ENCODE results near the gene APOA1.
"Not testable (repeated sequence)": the region's sequence is repeated elsewhere in the genome, so short reads cannot be mapped to it uniquely, and the experiment has no call there.

The APOA1 gene

GRCh38 chr11:116835791-116836631 is 1.4 kb downstream of the APOA1 start:
- no peaks in the 10 kb centered on the region for H3K27me3 ChIP-seq (ENCODE audit: insufficient read depth, low read length)
- H2AFZ ChIP-seq (ENCODE audit: low read depth, low read length): no peak overlapping the region
- peaks cover 9% of the 10 kb centered on the region for H3K4me1 ChIP-seq (ENCODE audit: insufficient read depth, low read length)
- H3K9me3 ChIP-seq (ENCODE audit: low read length): no peaks in the 10 kb centered on the region
- no peaks in the 10 kb centered on the region for H3K36me3 ChIP-seq (ENCODE audit: insufficient read depth, low read length)
- H3K4me3 ChIP-seq (ENCODE audit: low read length): no peak overlapping the region

- Histone ChIP-seq H3K4me1 (ENCODE audit: insufficient read depth, low read length) (peaks cover 9% of the 10 kb centered on the region), H3K9me3 (ENCODE audit: low read length) (no peaks in the 10 kb centered on the region), H2AFZ (ENCODE audit: low read depth, low read length) (no peak overlapping the region), H3K36me3 (ENCODE audit: insufficient read depth, low read length) (no peaks in the 10 kb centered on the region), H3K4me3 (ENCODE audit: low read length) (no peak overlapping the region), H3K27me3 (ENCODE audit: insufficient read depth, low read length) (no peaks in the 10 kb centered on the region)
Measured at GRCh38 chr11:116835042-116835772, 2.2 kb downstream of the APOA1 start.

GRCh38 chr11:116834535-116835041 is 2.8 kb downstream of the APOA1 start:
- H3K27me3 ChIP-seq (ENCODE audit: insufficient read depth, low read length); H3K4me3 ChIP-seq (ENCODE audit: low read length); H2AFZ ChIP-seq (ENCODE audit: low read depth, low read length); H3K9me3 ChIP-seq (ENCODE audit: low read length); H3K36me3 ChIP-seq (ENCODE audit: insufficient read depth, low read length): not testable (repeated sequence)
- H3K4me1 ChIP-seq (ENCODE audit: insufficient read depth, low read length): peaks cover 13% of the 10 kb centered on the region

GRCh38 chr11:116833816-116834534 is 3.4 kb downstream of the APOA1 start:
- H3K36me3 ChIP-seq (ENCODE audit: insufficient read depth, low read length): no peaks in the 10 kb centered on the region
- no peak overlapping the region for H2AFZ ChIP-seq (ENCODE audit: low read depth, low read length)
- no peaks in the 10 kb centered on the region for H3K27me3 ChIP-seq (ENCODE audit: insufficient read depth, low read length)
- H3K4me3 ChIP-seq (ENCODE audit: low read length): no peak overlapping the region
- no peaks in the 10 kb centered on the region for H3K9me3 ChIP-seq (ENCODE audit: low read length)
- H3K4me1 ChIP-seq (ENCODE audit: insufficient read depth, low read length): peaks cover 16% of the 10 kb centered on the region

GRCh38 chr11:116833491-116833815 is 4.0 kb downstream of the APOA1 start:
- Histone ChIP-seq H3K4me3 (ENCODE audit: low read length) (no peak overlapping the region), H3K9me3 (ENCODE audit: low read length) (no peaks in the 10 kb centered on the region), H3K4me1 (ENCODE audit: insufficient read depth, low read length) (peaks cover 16% of the 10 kb centered on the region), H3K36me3 (ENCODE audit: insufficient read depth, low read length) (no peaks in the 10 kb centered on the region), H3K27me3 (ENCODE audit: insufficient read depth, low read length) (no peaks in the 10 kb centered on the region), H2AFZ (ENCODE audit: low read depth, low read length) (no peak overlapping the region)

- Histone ChIP-seq H2AFZ (ENCODE audit: low read depth, low read length) (no peak overlapping the region), H3K27me3 (ENCODE audit: insufficient read depth, low read length) (no peaks in the 10 kb centered on the region), H3K9me3 (ENCODE audit: low read length) (no peaks in the 10 kb centered on the region), H3K36me3 (ENCODE audit: insufficient read depth, low read length) (no peaks in the 10 kb centered on the region), H3K4me1 (ENCODE audit: insufficient read depth, low read length) (peaks cover 13% of the 10 kb centered on the region), H3K4me3 (ENCODE audit: low read length) (no peak overlapping the region)
Measured at GRCh38 chr11:116832350-116833290, 4.8 kb downstream of the APOA1 start.

- H2AFZ ChIP-seq (ENCODE audit: low read depth, low read length): no peak overlapping the region
- peaks cover 7% of the 10 kb centered on the region for H3K4me1 ChIP-seq (ENCODE audit: insufficient read depth, low read length)
- H3K4me3 ChIP-seq (ENCODE audit: low read length): no peak overlapping the region
- H3K36me3 ChIP-seq (ENCODE audit: insufficient read depth, low read length): no peaks in the 10 kb centered on the region
- H3K9me3 ChIP-seq (ENCODE audit: low read length): no peaks in the 10 kb centered on the region
- H3K27me3 ChIP-seq (ENCODE audit: insufficient read depth, low read length): peaks cover under 1% of the 10 kb centered on the region
Measured at GRCh38 chr11:116831790-116832349, 5.6 kb downstream of the APOA1 start.

GRCh38 chr11:116830184-116830912 is 7.1 kb downstream of the APOA1 start:
- Histone ChIP-seq H3K4me3 (ENCODE audit: low read length) (no peak overlapping the region), H3K9me3 (ENCODE audit: low read length) (no peaks in the 10 kb centered on the region), H3K27me3 (ENCODE audit: insufficient read depth, low read length) (peaks cover 2% of the 10 kb centered on the region), H3K36me3 (ENCODE audit: insufficient read depth, low read length) (no peaks in the 10 kb centered on the region), H3K4me1 (ENCODE audit: insufficient read depth, low read length) (peaks cover 7% of the 10 kb centered on the region), H2AFZ (ENCODE audit: low read depth, low read length) (no peak overlapping the region)

- Histone ChIP-seq H3K4me1 (ENCODE audit: insufficient read depth, low read length) (peaks cover 7% of the 10 kb centered on the region), H3K9me3 (ENCODE audit: low read length) (no peaks in the 10 kb centered on the region), H3K4me3 (ENCODE audit: low read length) (no peak within 1 kb of the TSS), H3K36me3 (ENCODE audit: insufficient read depth, low read length) (no peaks in the 10 kb centered on the region), H3K27me3 (ENCODE audit: insufficient read depth, low read length) (peaks cover 2% of the 10 kb centered on the region), H2AFZ (ENCODE audit: low read depth, low read length) (no peak within 1 kb of the TSS)
Measured at GRCh38 chr11:116829525-116830183, 7.8 kb downstream of the APOA1 start, which contains the start of gene APOC3. Gene APOC3 (plus strand): TSS chr11:116829907. CDS start chr11:116830583, 676 bp downstream.

GRCh38 chr11:116828632-116829524 is 8.5 kb downstream of the APOA1 start:
- H3K9me3 ChIP-seq (ENCODE audit: low read length): no peaks in the 10 kb centered on the region
- H3K27me3 ChIP-seq (ENCODE audit: insufficient read depth, low read length): peaks cover 2% of the 10 kb centered on the region
- peaks cover 7% of the 10 kb centered on the region for H3K4me1 ChIP-seq (ENCODE audit: insufficient read depth, low read length)
- H3K36me3 ChIP-seq (ENCODE audit: insufficient read depth, low read length): no peaks in the 10 kb centered on the region
- H2AFZ ChIP-seq (ENCODE audit: low read depth, low read length): no peak overlapping the region
- H3K4me3 ChIP-seq (ENCODE audit: low read length): no peak overlapping the region

All from neuron (in vitro differentiated cells).